GM13976 (cell line): Measurements from ENCODE around the gene UBE2C.
A peak's percentile ranks its signal among the peaks of the same experiment; 100 is the strongest.

Source experiments
- DNase-seq: peaks from one replicate; pipeline ENCODE4 v3.0.0; 2012; ENCODE audit warnings: low spot score
- CTCF ChIP-seq: IDR thresholded peaks from 2 replicates; pipeline ENCODE4 v1.5.1; 2012; ENCODE audit warnings: borderline replicate concordance, mild to moderate bottlenecking; ENCODE audit not compliant: insufficient read depth; ENCODE audit errors: extremely low read depth, missing control alignments, control extremely low read depth
- in situ Hi-C: fragments of 300-500 bp; cut with MboI; formaldehyde crosslinking; loops from one replicate; pipeline ENCODE4 v1.12.0; 2022; ENCODE audit warnings: low sequenced_read_pairs, mixed read lengths, inconsistent platforms; ENCODE audit not compliant: unreplicated experiment

The UBE2C gene

GRCh38 chr20:45836841-45837240 is 24.4 kb downstream of the UBE2C start:
- TF ChIP-seq CTCF, result no peak
- DNase-seq, result no peak
- in situ Hi-C loops, result no loop called here

GRCh38 chr20:45840700-45841198 is 28.3 kb downstream of the UBE2C start:
- TF ChIP-seq CTCF, result no peak
- DNase-seq, result no peak
- in situ Hi-C loops, result no loop called here

GRCh38 chr20:45841407-45842129 is 29.1 kb downstream of the UBE2C start:
- in situ Hi-C loops, result no loop called here
- no peak for DNase-seq
- TF ChIP-seq CTCF, result no peak

GRCh38 chr20:45842169-45842812 is 29.8 kb downstream of the UBE2C start:
- TF ChIP-seq CTCF, result no peak
- in situ Hi-C loops, result no loop called here
- peak; percentile 82 for DNase-seq

- no peak for DNase-seq
- TF ChIP-seq CTCF, result no peak
- in situ Hi-C loops, result no loop called here
Measured at GRCh38 chr20:45843506-45843905, 31.1 kb downstream of the UBE2C start.

GRCh38 chr20:45845452-45845851 is 33.0 kb downstream of the UBE2C start:
- no peak for DNase-seq
- TF ChIP-seq CTCF, result no peak
- in situ Hi-C loops, result no loop called here
